ENCODE data around the gene GSC2. TPM values are rescaled to one million over a fixed set of nuclear protein-coding genes. Genes with fewer than 3 reads are reported as not detected.

Gene GSC2
- total RNA-seq, 2 donors from 2014 or later = not detected

DNA sequence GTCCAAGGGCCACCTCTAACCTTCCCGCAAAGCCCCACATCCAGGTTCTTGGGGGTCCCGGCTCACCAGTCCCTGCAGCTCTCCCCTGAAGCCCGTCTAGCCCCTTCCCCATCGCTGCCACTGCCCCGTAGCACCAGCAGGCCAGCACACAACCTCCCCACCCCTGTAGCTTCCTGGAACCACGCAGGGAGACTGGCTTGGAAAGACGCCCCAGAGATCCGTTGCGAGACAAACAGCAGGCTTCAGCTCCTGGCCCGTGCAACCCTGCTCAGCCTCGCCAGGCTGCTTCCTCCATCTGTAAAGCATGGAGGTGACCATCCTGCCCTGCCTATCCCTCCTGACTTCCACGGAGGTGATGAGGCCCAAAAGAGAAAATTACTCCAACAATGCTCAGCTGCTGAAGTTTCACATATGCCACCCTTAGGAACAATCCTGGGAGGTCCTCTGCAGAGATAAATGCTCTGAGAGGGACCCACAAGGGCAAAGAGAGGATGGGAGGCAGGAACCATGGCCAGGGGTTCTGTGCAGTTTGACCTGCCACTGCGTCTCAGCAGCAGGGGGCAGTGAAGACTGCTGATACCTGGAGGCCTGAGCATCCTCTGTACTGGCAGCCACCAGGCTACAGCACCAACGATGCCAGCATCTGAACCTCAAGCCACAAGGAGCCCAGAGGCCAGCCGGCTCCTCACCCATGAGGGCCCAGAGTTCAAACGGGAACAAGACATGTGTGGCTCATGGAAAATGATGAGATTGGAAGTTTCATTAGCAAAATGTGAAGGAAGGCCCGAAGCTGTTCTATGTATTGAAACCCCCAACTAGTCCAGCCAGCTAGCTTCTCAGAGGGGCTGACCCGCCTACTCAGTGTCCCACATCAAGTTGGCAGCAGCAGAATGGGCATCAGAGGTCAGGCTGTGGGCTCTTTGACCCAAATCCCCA lies 44.0 kb downstream of the GSC2 start:
- H3K4me3 ChIP-seq = no peak overlapping the region
- intact Hi-C loops (cut with DNase I) = no loop called here
- H3K9me3 ChIP-seq = no peaks in the 10 kb centered on the region
- no peaks in the 10 kb centered on the region for H3K36me3 ChIP-seq
- H3K27ac ChIP-seq = no peak overlapping the region
- H3K4me1 ChIP-seq = peaks cover 10% of the 10 kb centered on the region
- no peak for TF ChIP-seq CTCF (IDR thresholded peaks at IDR 0.05)
- peak overlapping the region in 1 of 2 donors; percentile 12 for H3K9ac ChIP-seq (ENCODE audit: low read depth in 2 of 2, low read length in 2 of 2)
- H3K27me3 ChIP-seq = no peaks in the 10 kb centered on the region
- DNase-seq = no peak

DNA sequence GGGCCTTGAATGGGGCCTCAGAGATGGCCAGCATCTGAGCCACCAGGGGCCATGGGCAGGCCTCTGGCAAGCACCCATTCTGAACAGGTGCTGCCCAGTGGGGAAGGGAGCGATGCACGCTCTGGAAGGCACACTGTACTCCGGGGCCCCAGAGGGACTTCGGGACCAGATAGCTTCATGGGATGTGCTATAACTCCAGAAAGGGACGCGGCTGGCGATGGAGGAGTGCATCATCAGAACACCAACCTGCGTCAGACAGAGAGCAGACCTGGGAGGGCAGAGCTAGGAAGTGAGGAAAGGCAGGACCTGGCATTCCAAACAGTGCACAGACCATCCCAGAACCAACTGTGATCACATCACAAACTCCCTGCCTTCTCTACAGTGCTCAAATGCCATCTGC lies 44.6 kb downstream of the GSC2 start:
- H3K9ac ChIP-seq (ENCODE audit: low read depth in 2 of 2, low read length in 2 of 2) = peak overlapping the region in 1 of 2 donors; percentile 12
- H3K27ac ChIP-seq = no peak overlapping the region
- no peaks in the 10 kb centered on the region for H3K27me3 ChIP-seq

DNA sequence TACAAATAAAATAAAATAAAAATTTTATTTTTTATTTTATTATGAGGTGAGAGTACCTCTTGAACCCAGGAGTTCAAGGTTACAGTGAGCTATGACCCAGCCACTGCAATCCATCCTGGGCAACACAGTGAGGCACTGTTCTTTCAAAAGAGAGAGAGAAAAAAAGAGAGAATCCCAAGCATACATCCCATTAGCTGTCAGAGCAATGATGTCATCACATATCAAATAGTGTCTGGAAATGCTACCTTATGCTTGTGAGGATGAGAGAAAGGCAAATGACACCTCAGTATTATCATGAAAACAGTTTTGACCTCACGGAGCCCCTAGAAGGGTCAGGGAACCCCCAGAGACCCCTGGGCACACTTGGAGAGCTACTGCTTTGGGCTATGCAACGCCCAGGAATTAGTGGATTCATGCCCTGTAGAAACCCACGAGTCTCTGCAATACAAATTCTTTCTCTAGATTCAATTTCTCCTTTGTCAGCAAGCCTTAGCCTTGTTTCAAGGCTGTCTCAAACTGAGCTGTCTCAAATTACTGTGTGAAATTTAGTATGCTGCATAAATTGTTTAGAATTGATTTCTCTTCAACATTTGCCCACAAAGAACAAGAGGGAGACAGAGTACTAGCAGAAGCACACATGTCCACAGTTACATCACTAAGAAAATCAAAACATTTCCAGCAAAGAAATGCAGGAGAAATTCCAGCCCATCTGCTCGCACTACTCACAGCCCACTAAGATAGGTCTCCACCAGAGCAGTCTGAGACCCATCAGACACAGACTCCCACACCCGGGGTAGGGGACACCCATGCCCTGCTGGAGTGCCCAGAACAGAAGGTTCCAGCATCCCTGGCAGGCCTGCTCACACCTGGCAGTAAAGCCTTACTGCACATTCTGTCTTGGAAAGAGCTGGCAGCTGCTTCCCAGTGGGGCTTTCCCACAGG lies 45.9 kb downstream of the GSC2 start:
- H3K9ac ChIP-seq (ENCODE audit: low read depth in 2 of 2, low read length in 2 of 2) = no peak overlapping the region
- no peaks in the 10 kb centered on the region for H3K9me3 ChIP-seq
- H3K4me1 ChIP-seq = no peaks in the 10 kb centered on the region
- H3K36me3 ChIP-seq = no peaks in the 10 kb centered on the region
- DNase-seq = no peak
- TF ChIP-seq CTCF (IDR thresholded peaks at IDR 0.05) = no peak
- no peak overlapping the region for H3K27ac ChIP-seq
- H3K4me3 ChIP-seq = no peak overlapping the region
- no peaks in the 10 kb centered on the region for H3K27me3 ChIP-seq
- intact Hi-C loops (cut with DNase I) = no loop called here

More for the DNA sequence above, 44.6 kb downstream of the GSC2 start:
- Histone ChIP-seq H3K4me3 (no peak overlapping the region), H3K4me1 (peaks cover 9% of the 10 kb centered on the region), H3K36me3 (no peaks in the 10 kb centered on the region), H3K9me3 (no peaks in the 10 kb centered on the region)
- TF ChIP-seq CTCF (IDR thresholded peaks at IDR 0.05) = no peak
- intact Hi-C loops (cut with DNase I) = no loop called here
- DNase-seq = no peak

- no peak for DNase-seq
- no peak for TF ChIP-seq CTCF (IDR thresholded peaks at IDR 0.05)
- no peaks in the 10 kb centered on the region for H3K27me3 ChIP-seq
- H3K4me3 ChIP-seq = no peak overlapping the region
- no peaks in the 10 kb centered on the region for H3K4me1 ChIP-seq
- H3K9me3 ChIP-seq = no peaks in the 10 kb centered on the region
- intact Hi-C loops (cut with DNase I) = no loop called here
- no peak overlapping the region for H3K27ac ChIP-seq
- no peak overlapping the region for H3K9ac ChIP-seq (ENCODE audit: low read depth in 2 of 2, low read length in 2 of 2)
- no peaks in the 10 kb centered on the region for H3K36me3 ChIP-seq
Observed at GRCh38 chr22:19098157-19098556, 51.9 kb downstream of the GSC2 start.

DNA sequence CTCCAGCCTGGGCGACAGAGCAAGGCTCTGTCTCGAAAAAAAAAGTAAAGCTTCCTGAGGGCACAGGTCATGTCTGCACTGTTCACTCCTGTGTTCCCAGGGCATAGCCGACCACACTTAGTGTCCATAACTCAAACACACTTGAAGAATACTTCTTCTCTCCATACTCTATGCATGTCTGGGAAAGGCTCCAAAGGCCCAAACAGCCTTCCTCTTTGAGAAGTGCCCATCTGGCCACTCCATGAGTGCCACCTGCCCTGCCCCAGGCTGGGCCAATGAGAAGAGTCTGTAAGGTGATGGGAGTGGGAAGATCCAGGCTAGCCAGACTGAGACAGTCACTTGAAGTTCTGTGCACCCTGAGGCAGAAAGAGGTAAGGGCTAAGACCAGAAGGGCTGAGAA lies 52.6 kb downstream of the GSC2 start:
- no peak for TF ChIP-seq CTCF (IDR thresholded peaks at IDR 0.05)
- Histone ChIP-seq H3K4me3 (no peak overlapping the region), H3K9me3 (no peaks in the 10 kb centered on the region), H3K9ac (ENCODE audit: low read depth in 2 of 2, low read length in 2 of 2) (no peak overlapping the region), H3K27ac (no peak overlapping the region), H3K36me3 (no peaks in the 10 kb centered on the region), H3K4me1 (no peaks in the 10 kb centered on the region), H3K27me3 (no peaks in the 10 kb centered on the region)
- no peak for DNase-seq
- intact Hi-C loops (cut with DNase I) = no loop called here
